ENCODE data around the gene SKIDA1.

Gene SKIDA1

DNA sequence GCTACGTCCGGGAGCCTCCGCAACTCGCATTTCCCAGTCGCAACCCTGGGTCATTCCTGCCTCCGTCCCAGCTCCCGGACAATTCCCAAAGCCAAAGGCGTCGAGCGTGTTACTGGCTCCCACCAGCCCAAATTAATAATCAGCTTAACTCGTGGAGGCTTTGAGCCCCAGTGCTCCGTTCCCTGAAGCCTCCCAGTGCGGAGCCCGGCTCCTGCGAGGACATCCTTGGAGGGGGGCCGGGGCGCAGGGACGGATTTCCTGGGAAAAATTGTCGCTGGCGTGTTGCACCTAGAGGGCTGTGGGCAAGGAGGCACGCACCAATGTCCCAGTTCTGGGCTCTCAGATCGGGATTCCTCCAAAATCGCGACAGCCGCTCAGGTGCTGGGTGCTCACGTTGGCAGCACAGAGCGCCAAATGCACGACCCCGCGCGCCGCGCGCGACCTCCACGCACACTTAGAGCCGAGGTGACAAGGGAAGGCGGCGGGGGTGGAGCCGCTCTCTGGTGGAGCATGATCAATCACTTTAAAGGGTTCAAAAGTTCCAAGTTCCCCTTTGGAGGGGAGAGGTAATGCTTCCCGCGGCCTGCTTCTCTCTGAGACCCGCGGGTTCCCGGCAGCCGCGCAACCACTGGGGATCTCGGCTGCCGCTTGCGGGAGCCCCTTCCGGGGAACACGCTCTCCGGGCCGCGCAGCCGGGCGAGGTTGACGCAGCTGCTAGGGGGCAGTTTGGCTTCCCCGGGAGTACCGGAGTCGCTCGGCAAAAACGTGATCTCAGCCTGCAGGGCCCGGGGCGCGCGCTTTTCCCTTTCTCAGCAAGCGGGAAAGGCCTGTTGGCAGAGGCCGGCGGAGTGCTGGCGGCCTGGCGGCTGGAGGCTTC, 25.5 kb downstream of the SKIDA1 start:
- no peak for DNase-seq

DNA sequence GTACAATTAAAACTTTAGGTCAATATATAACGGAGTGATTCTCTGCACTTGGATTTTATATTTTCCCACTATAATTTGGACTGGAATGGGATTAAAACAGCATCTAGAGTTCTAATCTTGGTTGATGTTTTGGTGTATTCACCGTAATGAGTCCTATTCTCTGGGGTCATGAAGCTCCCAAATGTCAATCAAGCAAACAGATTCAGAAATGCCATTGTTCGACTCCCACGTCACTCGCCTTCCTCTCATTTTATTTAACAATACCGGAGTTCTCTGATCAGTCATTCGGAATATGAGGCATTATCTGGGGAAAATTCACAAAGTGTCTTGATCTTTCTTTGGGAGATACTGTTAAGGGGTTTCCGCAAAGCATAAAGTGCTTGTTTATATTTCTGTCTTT, 26.5 kb downstream of the SKIDA1 start:
- DNase-seq, result no peak

DNA sequence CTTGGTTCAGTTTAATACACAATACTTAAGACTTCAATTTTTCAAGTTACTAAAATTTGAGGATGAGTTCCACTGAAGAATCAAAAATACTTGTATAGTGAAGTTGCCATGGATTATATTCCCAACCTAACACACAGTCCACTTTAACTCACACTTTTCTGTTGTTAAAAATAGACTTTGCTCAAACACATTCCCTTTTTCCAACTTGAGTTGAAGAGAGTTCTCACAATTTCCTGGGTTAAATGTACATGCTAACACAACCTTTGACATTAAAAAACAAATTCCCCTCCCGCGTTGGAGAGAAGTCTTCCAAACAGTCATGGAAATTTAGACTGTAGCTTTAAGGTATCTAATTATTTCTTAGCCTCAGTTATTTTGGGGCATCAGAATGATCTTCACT, 27.1 kb downstream of the SKIDA1 start:
- DNase-seq, result no peak

DNA sequence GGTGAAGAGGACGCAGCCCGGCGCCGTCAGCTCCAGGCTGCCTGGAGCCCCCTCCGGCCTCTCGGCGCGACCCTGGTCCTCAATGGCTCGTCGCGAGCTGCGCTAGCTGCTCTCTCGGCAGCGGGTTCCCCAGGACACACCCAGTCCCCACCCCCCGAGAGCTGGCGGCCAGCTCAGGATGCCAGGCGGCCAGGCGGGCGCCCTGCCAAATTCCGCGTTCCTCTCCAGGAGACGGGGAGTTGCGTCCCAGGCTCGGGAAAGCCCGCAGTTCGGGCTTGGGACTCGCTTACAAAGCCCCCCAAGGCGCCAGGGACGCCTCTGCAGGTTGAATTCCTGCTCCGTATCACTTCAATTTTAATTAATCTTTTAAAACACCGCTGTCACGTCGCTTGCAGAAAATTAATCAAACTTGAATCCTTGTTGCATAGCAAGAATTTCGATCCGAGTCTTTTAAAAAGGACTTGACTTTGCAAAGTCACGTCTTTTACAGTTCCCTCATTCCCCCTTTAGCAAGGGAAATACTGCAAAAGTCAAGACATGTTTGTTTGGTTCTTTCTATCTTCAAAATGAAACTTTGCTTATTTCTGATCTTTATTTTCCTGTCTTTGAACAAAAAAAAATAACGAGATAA, 28.2 kb downstream of the SKIDA1 start:
- peak; percentile 86 for DNase-seq

DNA sequence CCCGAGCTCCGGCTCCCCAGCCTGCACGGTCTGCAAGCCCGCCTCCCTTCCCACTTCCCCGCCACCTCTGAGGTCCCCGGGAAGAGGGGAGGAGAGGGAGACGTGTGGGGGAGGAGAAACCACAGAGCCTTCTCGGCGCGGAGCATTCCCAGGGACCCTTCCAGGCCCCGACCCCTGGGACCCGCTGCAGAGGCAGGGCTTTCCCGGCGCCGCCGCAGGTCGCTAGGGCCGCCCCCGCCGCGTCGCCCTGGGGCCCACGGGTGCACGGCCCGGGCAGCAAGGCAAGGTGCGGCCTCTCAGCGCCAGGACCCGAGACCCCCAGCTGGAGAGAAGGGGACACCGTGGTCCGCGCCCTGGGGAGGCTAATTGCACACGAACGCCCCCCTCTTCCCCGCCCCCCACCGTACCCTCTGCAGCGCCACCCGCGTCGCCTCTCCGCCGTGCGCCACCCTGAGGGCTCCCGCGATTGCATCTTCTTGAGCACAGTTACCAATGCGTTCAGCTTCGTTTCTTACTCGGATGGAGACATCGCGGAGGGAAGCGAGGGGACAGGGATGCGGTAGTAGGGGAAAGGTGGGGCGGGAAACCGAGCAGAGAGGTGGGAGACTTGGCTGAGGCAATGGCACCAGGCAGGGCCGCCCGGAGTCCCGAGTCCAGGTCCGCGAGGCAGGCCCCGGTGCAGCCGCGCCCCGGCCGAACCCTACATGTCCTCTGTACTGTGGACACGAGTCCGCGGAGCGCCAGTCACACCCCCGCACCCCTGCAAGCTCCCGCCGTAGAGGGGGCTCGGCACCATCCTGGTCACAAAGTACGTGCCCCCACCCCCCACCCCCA, 28.9 kb downstream of the SKIDA1 start:
- peak; percentile 59 for DNase-seq

DNA sequence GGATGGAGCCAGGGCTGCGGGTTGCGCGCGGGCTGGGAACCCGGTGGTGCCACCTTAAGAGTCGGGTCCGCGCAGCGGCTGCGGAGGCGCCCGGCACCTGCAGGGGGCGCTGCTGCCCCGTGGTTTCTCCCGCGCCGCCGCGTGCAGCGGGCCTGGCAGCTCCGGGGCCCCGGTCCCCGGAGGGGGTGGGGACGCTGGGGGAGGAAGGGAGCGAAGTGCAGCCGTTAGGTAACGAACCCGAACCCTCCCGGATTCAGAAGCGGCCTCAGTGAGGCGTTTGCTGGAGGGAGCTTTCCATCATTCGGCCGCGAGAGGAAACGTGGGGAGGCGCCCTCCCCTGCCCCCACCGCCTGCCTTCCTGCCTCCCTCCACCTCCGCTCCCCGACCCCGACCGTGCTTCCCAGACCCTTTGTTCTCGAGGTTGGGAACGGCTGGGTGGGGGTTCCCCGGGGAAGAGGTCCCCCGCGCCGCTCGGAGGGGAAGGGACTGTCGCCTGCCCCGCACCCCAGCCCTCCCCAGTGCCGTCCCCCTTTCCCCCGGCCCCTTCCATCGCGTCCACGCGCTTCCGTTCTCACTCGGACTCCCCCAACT, 29.6 kb downstream of the SKIDA1 start:
- peak; percentile 87 for DNase-seq

- no peak for DNase-seq
These were observed 30.3 kb downstream of the SKIDA1 start for GRCh38 chr10:21495002-21495751.

GRCh38 chr10:21494191-21495001, 31.1 kb downstream of the SKIDA1 start:
- DNase-seq, result no peak

DNA sequence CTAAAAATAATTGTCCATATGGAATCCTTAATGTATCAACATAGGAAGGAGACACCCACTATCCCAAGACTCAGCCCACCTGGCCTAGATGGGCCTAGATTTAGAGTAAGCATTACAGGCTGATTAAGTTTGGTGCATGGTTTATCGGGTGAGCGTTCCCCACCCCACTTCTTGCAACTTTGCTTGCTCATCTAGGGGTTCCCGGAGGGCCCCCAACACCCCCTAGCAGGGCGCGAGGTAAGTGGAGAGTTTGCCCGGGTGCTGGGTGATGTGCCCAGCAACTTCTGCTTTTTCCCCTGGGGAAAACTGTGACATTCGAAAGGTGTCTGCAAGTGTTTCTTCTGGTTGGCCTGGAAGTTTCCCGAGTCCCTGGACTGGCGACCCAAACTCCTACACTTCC, 31.7 kb downstream of the SKIDA1 start:
- DNase-seq, result no peak

DNA sequence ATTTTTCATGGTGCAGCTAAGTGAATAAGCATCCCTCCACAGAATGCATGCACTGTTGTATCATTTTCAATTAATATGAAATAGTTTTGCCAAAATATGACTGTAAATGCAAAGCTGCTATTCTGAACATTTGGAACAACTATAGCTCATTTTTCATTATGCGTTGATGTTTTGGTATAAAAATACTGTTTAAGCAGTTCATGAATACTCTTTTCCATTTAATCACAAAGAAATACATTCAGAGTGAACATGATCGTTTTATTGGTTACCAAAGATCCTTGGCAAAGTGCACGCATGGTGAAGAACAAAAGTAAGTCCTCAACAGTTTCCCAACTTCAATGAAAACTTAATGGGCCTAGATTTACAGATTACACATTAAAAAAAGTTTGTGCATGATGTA, 33.1 kb downstream of the SKIDA1 start:
- DNase-seq, result no peak

GRCh38 chr10:21490711-21491105, 34.8 kb downstream of the SKIDA1 start:
- DNase-seq, result no peak

GRCh38 chr10:21490028-21490710, 35.3 kb downstream of the SKIDA1 start:
- DNase-seq, result no peak

- no peak for DNase-seq
These were observed 36.5 kb downstream of the SKIDA1 start for GRCh38 chr10:21488957-21489446.

- DNase-seq, result no peak
These were observed 37.1 kb downstream of the SKIDA1 start for GRCh38 chr10:21488246-21488956.

DNA sequence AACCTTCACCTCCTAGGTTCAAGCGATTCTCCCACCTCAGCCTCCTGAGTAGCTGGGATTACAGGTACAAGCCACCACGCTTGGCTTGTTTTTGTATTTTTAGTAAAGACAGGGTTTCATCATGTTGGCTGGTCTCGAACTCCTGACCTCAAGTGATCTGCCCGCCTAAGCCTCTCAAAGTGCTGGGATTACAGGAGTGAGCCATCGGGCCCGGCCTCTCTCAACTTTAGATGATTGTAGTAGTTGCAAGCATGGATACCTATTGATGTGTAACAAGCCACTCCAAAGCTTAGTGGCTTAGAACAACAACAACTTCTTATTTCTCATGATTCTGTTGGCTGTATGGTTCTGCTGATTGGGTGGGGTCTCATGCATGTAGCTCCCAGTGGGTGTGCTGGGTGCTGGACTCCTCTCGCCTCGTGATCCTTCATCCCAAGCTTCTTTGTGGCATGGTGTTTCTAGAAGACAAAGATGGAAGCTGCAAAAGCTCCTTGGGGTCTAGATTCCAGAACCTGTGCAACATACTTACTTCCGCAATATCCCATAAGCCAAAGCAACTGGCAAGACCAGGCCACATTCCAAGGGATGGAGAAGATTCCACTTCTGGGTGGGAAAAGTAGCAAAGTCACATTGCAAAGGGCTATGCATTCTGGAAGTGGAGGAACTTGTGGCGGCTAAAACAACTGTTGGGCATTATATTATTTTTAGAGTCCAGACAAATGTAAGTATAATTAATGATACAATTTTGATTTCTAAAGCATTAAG, 37.9 kb downstream of the SKIDA1 start:
- no peak for DNase-seq

GRCh38 chr10:21482821-21483220, 42.7 kb downstream of the SKIDA1 start:
- no peak for DNase-seq

DNA sequence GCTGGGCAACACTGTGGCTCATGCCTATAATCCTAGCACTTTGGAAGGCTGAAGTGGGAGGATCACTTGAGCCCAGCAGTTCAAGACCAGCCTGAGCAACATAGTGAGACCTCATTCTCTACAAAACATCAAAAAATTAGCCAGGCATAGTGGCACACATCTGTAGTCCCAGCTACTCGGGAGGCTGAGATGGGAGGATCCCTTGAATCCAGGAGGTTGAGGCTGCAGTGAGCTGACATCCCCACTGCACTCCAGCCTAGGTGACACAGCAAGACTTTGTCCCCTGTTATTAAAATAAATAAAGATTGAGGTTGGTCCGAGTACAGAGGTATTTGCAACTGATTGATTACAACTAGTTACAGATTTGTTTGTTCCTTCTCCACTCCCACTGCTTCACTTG, 44.1 kb downstream of the SKIDA1 start:
- no peak for DNase-seq

GRCh38 chr10:21479570-21480315, 45.7 kb downstream of the SKIDA1 start:
- DNase-seq, result no peak

Measured in fibroblast of skin of right biceps (primary cell).